ENCODE data around the gene FAM124A.

GRCh38 chr13:51333421-51333820 lies 111.2 kb downstream of the FAM124A start:
- TF ChIP-seq CTCF (IDR thresholded peaks at IDR 0.05): no peak
- no peak for TF ChIP-seq POLR2AphosphoS5 (IDR thresholded peaks at IDR 0.05)
- TF ChIP-seq EP300 (IDR thresholded peaks at IDR 0.05; ENCODE audit: low read depth): no peak

All from transverse colon (tissue), 4 donors.